A673 (cell line): ENCODE data around the gene COPA. TPM values are rescaled to one million over a fixed set of nuclear protein-coding genes. Genes with fewer than 3 reads are reported as not detected.
A peak's percentile ranks its signal among the peaks of the same experiment; 100 is the strongest.

Experiments
- BruUV-seq: library from RNA; stranded (reverse); fragments of 400-500 nt; replicated peaks from 2 replicates; lab custom pipeline; 2021; lab: Mats Ljungman, UMichigan
- CTCF ChIA-PET: fragments of 300-600 bp; sonication (Branson Sonifier 250); formaldehyde crosslinking; loops from one replicate; lab custom pipeline; 2022; ENCODE audit warnings: antibody characterized with exemption; lab: Charles Lee
- POLR2A ChIA-PET: fragments of 300-600 bp; sonication (Branson Sonifier 250); formaldehyde crosslinking; loops from one replicate; lab custom pipeline; 2022; ENCODE audit warnings: antibody characterized with exemption; ENCODE audit not compliant: low non-redundant PET; lab: Charles Lee
- DNase-seq: peaks from one replicate; pipeline ENCODE4 v3.0.0-alpha.2; 2015; ENCODE audit warnings: low spot score
- H3K27ac ChIP-seq: fragments of 200-600 bp; sonication (generic); 2 replicates; pipeline ENCODE4 v1.5.1; 2016; ENCODE audit warnings: mixed run types, low read depth, mild to moderate bottlenecking, mixed read lengths, antibody characterized with exemption, low read length; ENCODE audit not compliant: poor library complexity, severe bottlenecking
- H3K27me3 ChIP-seq: fragments of 200-600 bp; sonication (generic); replicated peaks from 2 replicates; pipeline ENCODE4 v1.6.1; 2017; ENCODE audit warnings: mixed run types, low read depth, mild to moderate bottlenecking, mixed read lengths, antibody characterized with exemption, low read length; ENCODE audit not compliant: insufficient read depth, poor library complexity
- H3K36me3 ChIP-seq: fragments of 200-600 bp; sonication (generic); 2 replicates; pipeline ENCODE4 v1.6.1; 2016; ENCODE audit warnings: mixed run types, mild to moderate bottlenecking, mixed read lengths, antibody characterized with exemption, low read length; ENCODE audit not compliant: insufficient read depth, poor library complexity, severe bottlenecking
- H3K4me1 ChIP-seq: fragments of 200-600 bp; sonication (generic); 2 replicates; pipeline ENCODE4 v1.6.1; 2017; ENCODE audit warnings: mixed run types, mild to moderate bottlenecking, mixed read lengths, antibody characterized with exemption, low read length; ENCODE audit not compliant: insufficient read depth, poor library complexity, severe bottlenecking
- H3K4me3 ChIP-seq: fragments of 200-600 bp; sonication (generic); 2 replicates; pipeline ENCODE4 v1.5.1; 2016; ENCODE audit warnings: low read depth, mixed run types, mild to moderate bottlenecking, mixed read lengths, low read length; ENCODE audit not compliant: poor library complexity, severe bottlenecking
- H3K9me3 ChIP-seq: fragments of 200-600 bp; sonication (generic); 2 replicates; pipeline ENCODE4 v1.6.1; 2016; ENCODE audit warnings: mixed run types, low read depth, mild to moderate bottlenecking, mixed read lengths, antibody characterized with exemption, low read length; ENCODE audit not compliant: poor library complexity, severe bottlenecking
- EZH2 ChIP-seq: fragments of 200-600 bp; sonication (generic); IDR thresholded peaks from 2 replicates; pipeline ENCODE4 v1.6.1; 2017; ENCODE audit warnings: borderline replicate concordance, low read depth, mild to moderate bottlenecking, mixed read lengths, antibody characterized with exemption, low read length; ENCODE audit not compliant: poor library complexity, severe bottlenecking
- intact Hi-C: fragments of 100-400 bp; cut with micrococcal nuclease; formaldehyde crosslinking; loops from one replicate; pipeline ENCODE4 v1.10.0; 2022; ENCODE audit not compliant: unreplicated experiment
- total RNA-seq: library from RNA; stranded (reverse); gene quantifications from 2 replicates; pipeline ENCODE4 v1.2.3, GENCODE V29; 2021
- TF ChIP-seq, protein P1 (sequence below): fragments of 300-800, 200-600 bp; sonication (generic); conservative IDR thresholded peaks from 2 replicates; pipeline ENCODE4 v1.5.1; 2017; ENCODE audit warnings: low read depth, mild to moderate bottlenecking, antibody characterized with exemption, low read length, moderate library complexity, mixed read lengths

The COPA gene
- total RNA-seq, 1 experiment from 2014 or later = 134 TPM

DNA sequence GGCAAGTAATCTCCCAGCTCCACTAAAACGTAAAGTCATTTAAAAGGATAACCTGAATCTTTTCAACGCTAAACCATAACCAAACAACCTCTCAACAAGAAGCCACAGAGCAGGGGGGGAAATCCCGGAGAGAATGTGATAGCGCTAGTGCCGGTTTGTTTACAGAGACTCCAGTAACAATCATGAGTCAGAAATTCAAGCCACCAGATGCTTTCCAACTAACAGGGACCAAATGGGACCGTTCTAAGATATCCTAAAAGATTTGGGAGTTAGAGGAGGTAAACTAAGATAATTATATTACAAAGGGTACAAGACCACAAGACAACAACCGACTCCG is 81.5 kb downstream of the COPA start:
- Histone ChIP-seq H3K27me3 (no peaks in the 10 kb centered on the region), H3K4me3 (peak overlapping the region; percentile 85), H3K9me3 (no peaks in the 10 kb centered on the region), H3K36me3 (no peaks in the 10 kb centered on the region), H3K27ac (peak overlapping the region; percentile 92), H3K4me1 (peaks cover 27% of the 10 kb centered on the region)
- DNase-seq = peak; percentile 33
- POLR2A ChIA-PET = interaction anchor here (0.5 to 0.7 kb wide), 3 partner anchors 17 to 23 kb away, joined by 3 to 7 read pairs (median 4); no protein-coding TSS in a partner anchor
- intact Hi-C loops = no loop called here
- CTCF ChIA-PET = interaction anchor here (1.5 kb wide), 1 partner anchor 10 kb away, joined by 11 read pairs; no protein-coding TSS in a partner anchor
- no TSS peak for BruUV-seq
- TF ChIP-seq, protein P1, sequence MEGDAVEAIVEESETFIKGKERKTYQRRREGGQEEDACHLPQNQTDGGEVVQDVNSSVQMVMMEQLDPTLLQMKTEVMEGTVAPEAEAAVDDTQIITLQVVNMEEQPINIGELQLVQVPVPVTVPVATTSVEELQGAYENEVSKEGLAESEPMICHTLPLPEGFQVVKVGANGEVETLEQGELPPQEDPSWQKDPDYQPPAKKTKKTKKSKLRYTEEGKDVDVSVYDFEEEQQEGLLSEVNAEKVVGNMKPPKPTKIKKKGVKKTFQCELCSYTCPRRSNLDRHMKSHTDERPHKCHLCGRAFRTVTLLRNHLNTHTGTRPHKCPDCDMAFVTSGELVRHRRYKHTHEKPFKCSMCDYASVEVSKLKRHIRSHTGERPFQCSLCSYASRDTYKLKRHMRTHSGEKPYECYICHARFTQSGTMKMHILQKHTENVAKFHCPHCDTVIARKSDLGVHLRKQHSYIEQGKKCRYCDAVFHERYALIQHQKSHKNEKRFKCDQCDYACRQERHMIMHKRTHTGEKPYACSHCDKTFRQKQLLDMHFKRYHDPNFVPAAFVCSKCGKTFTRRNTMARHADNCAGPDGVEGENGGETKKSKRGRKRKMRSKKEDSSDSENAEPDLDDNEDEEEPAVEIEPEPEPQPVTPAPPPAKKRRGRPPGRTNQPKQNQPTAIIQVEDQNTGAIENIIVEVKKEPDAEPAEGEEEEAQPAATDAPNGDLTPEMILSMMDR = no peak
- TF ChIP-seq EZH2 = no peak

GRCh38 chr1:160260406-160261382 is 82.4 kb downstream of the COPA start:
- no TSS peak for BruUV-seq
- Histone ChIP-seq H3K4me1 (peaks cover 30% of the 10 kb centered on the region), H3K9me3 (no peaks in the 10 kb centered on the region), H3K36me3 (no peaks in the 10 kb centered on the region), H3K27me3 (no peaks in the 10 kb centered on the region), H3K4me3 (peak overlapping the region; percentile 85), H3K27ac (peak overlapping the region; percentile 92)
- DNase-seq = peak; percentile 40
- POLR2A ChIA-PET = interaction anchor here (0.5 to 0.7 kb wide), 3 partner anchors 17 to 28 kb away, joined by 3 to 8 read pairs (median 4); no protein-coding TSS in a partner anchor
- TF ChIP-seq EZH2 = no peak
- TF ChIP-seq, protein P1 = no peak
- CTCF ChIA-PET = interaction anchor here (0.6 to 1.5 kb wide), 2 partner anchors 9 to 116 kb away, joined by 4 to 11 read pairs; no protein-coding TSS in a partner anchor
- intact Hi-C loops = no loop called here

GRCh38 chr1:160258177-160258798 is 84.8 kb downstream of the COPA start:
- Histone ChIP-seq H3K36me3 (no peaks in the 10 kb centered on the region), H3K4me1 (peaks cover 30% of the 10 kb centered on the region), H3K4me3 (no peak overlapping the region), H3K27me3 (no peaks in the 10 kb centered on the region), H3K27ac (no peak overlapping the region), H3K9me3 (no peaks in the 10 kb centered on the region)
- TF ChIP-seq EZH2 = no peak
- TF ChIP-seq, protein P1 = no peak
- CTCF ChIA-PET = no interaction called here
- DNase-seq = no peak
- POLR2A ChIA-PET = no interaction called here
- BruUV-seq = no TSS peak
- intact Hi-C loops = no loop called here
